K562 (cell line): ENCODE data around the gene HTR2A. TPM values are rescaled to one million over a fixed set of nuclear protein-coding genes. Genes with fewer than 3 reads are reported as not detected.

Experiments used
- ATAC-seq: fragments of 200-7000 bp; cut with Tn5 transposase; 3 replicates; pipeline ENCODE4 v1.9.1; 2020; ENCODE audit warnings: moderate library complexity
- BruUV-seq: library from RNA; stranded (reverse); fragments of 400-500 nt; replicated peaks from 2 replicates; lab custom pipeline; 2021; lab: Mats Ljungman, UMichigan
- CTCF ChIA-PET: fragments of 300-600 bp; formaldehyde crosslinking; extraction: SDS; loops from one replicate; lab custom pipeline; 2021; ENCODE audit warnings: low intra/inter-chr PET ratio; lab: Yijun Ruan, JAX
- POLR2A ChIA-PET: fragments of 300-600, 350-650 bp; sonication (Branson Sonifier 250); formaldehyde crosslinking; extraction: SDS; loops from one replicate; lab custom pipeline; 2021; ENCODE audit warnings: antibody characterized with exemption, inconsistent platforms; lab: Yijun Ruan, JAX
- DNase-seq, 4 experiments: peaks; one replicate each; pipeline versions ENCODE4 v3.0.0 to v3.0.0-alpha.2; 2011 to 2018; ENCODE audit warnings: low spot score in 3 of 4, mixed read lengths in 3 of 4; ENCODE audit errors: extremely low read depth in 1 of 4
- FAIRE-seq: peaks from 2 replicates; lab custom pipeline; 2011; peaks lifted over from hg19 to GRCh38; lab: Jason Lieb, UNC
- H2AFZ ChIP-seq: 2 replicates; pipeline ENCODE4 v1.6.0; 2011; ENCODE audit warnings: low read depth, low read length, control low read depth, inconsistent platforms
- H3K27ac ChIP-seq: fragments of 200-600 bp; 3 replicates; pipeline ENCODE4 v1.8.0; 2011; ENCODE audit warnings: low read depth, mild to moderate bottlenecking, control low read depth, inconsistent platforms, low read length, moderate library complexity, mixed read lengths; ENCODE audit errors: extremely low read depth
- H3K27me3 ChIP-seq, 2 experiments: fragments of 300-600 bp in 1 of 2; 2 replicates in 1 of 2; 3 replicates in 1 of 2; pipeline versions ENCODE4 v1.6.0 to v1.8.0; 2011; ENCODE audit warnings: inconsistent platforms in 2 of 2, low read length in 2 of 2, mild to moderate bottlenecking in 1 of 2, mixed read lengths in 1 of 2, moderate library complexity in 1 of 2; ENCODE audit not compliant: control insufficient read depth in 2 of 2, insufficient read depth in 2 of 2
- H3K36me3 ChIP-seq: fragments of 300-600 bp; 3 replicates; pipeline ENCODE4 v1.8.0; 2011; ENCODE audit warnings: mild to moderate bottlenecking, low read length, inconsistent platforms; ENCODE audit not compliant: control insufficient read depth, insufficient read depth
- H3K4me1 ChIP-seq, 2 experiments: fragments of 200-600 bp in 1 of 2; replicated peaks in 1 of 2; 2 replicates in 1 of 2; 3 replicates in 1 of 2; pipeline versions ENCODE4 v1.5.1 to v1.8.0; 2011; ENCODE audit warnings: inconsistent platforms in 2 of 2, low read length in 2 of 2, mild to moderate bottlenecking in 1 of 2, mixed read lengths in 1 of 2, moderate library complexity in 1 of 2; ENCODE audit not compliant: control insufficient read depth in 2 of 2, insufficient read depth in 2 of 2
- H3K4me2 ChIP-seq: 2 replicates; pipeline ENCODE4 v1.6.1; 2011; ENCODE audit warnings: low read length, control low read depth, inconsistent platforms, mixed read lengths; ENCODE audit not compliant: insufficient read depth
- H3K4me3 ChIP-seq: fragments of 200-600 bp; sonication (generic), shearing (Covaris generic); 2 replicates; pipeline ENCODE4 v1.5.1; 2016; ENCODE audit warnings: control low read depth, inconsistent platforms
- H3K79me2 ChIP-seq: fragments of 200-600 bp; 3 replicates; pipeline ENCODE4 v1.8.0; 2011; ENCODE audit warnings: low read length, inconsistent platforms; ENCODE audit not compliant: control insufficient read depth, insufficient read depth
- H3K9ac ChIP-seq, 2 experiments: 2 replicates each; pipeline versions ENCODE4 v1.6.0 to v1.6.1; 2011; ENCODE audit warnings: low read depth in 2 of 2, low read length in 2 of 2, control low read depth in 1 of 2, inconsistent platforms in 1 of 2, mild to moderate bottlenecking in 1 of 2, mixed read lengths in 1 of 2; ENCODE audit not compliant: insufficient read depth in 1 of 2
- H3K9me1 ChIP-seq: one replicate; pipeline ENCODE4 v1.6.0; 2011; ENCODE audit warnings: inconsistent platforms, mild to moderate bottlenecking, low read length, moderate library complexity; ENCODE audit not compliant: control insufficient read depth, insufficient read depth
- H3K9me3 ChIP-seq: replicated peaks from 2 replicates; pipeline ENCODE4 v1.5.1; 2011; ENCODE audit warnings: low read depth, low read length, inconsistent platforms; ENCODE audit not compliant: control insufficient read depth, insufficient read depth
- H4K20me1 ChIP-seq: replicated peaks from 2 replicates; pipeline ENCODE4 v1.6.1; 2011; ENCODE audit warnings: low read length, inconsistent platforms, mixed read lengths; ENCODE audit not compliant: control insufficient read depth, insufficient read depth
- HMGN3 ChIP-seq: IDR thresholded peaks from 2 replicates; pipeline ENCODE4 v1.6.1; 2011; ENCODE audit warnings: borderline replicate concordance, low read depth, mild to moderate bottlenecking, mixed read lengths, low read length; ENCODE audit not compliant: insufficient read length; ENCODE audit errors: extremely low read depth
- KDM1A ChIP-seq, 2 experiments: fragments of 450-650 bp; IDR thresholded peaks; 2 replicates each; pipeline ENCODE4 v1.6.1; 2016; ENCODE audit warnings: mild to moderate bottlenecking in 2 of 2
- LCOR ChIP-seq: sonication (generic); formaldehyde crosslinking; IDR thresholded peaks from 2 replicates; pipeline ENCODE4 v1.8.0; 2022; ENCODE audit warnings: mild to moderate bottlenecking, missing genetic modification reagents
- PRPF4 ChIP-seq: fragments of 200-400 bp; formaldehyde crosslinking; IDR thresholded peaks from one replicate; pipeline ENCODE4 v1.6.1; 2017; ENCODE audit warnings: low read length, low read depth, mild to moderate bottlenecking; ENCODE audit not compliant: insufficient read depth, poor library complexity, severe bottlenecking
- RBM25 ChIP-seq: fragments of 200-400 bp; formaldehyde crosslinking; IDR thresholded peaks from 2 replicates; pipeline ENCODE4 v1.6.1; 2018; ENCODE audit warnings: low read length, low read depth, moderate library complexity; ENCODE audit not compliant: severe bottlenecking
- SAFB2 ChIP-seq: fragments of 200-400 bp; formaldehyde crosslinking; IDR thresholded peaks from 2 replicates; pipeline ENCODE4 v1.6.1; 2018; ENCODE audit warnings: borderline replicate concordance, low read length, low read depth, moderate library complexity; ENCODE audit not compliant: severe bottlenecking
- TBP ChIP-seq: optimal IDR thresholded peaks from 2 replicates; pipeline ENCODE3; 2011; ENCODE audit warnings: low read depth, low read length, improper control_type of control experiment
- WGBS: fragments of 100-300 bp; shearing (Covaris generic); methylation state at CpG from one replicate; pipeline ENCODE4 v1.1.6; 2016; ENCODE audit warnings: low coverage, mixed read lengths; ENCODE audit not compliant: insufficient coverage; ENCODE audit errors: missing lambda C conversion rate; 5-methylcytosine and 5-hydroxymethylcytosine counted together
- in situ Hi-C: fragments of 300-500 bp; cut with MboI; formaldehyde crosslinking; loops from 4 replicates; pipeline ENCODE4 v1.15.0; 2018; ENCODE audit warnings: inconsistent platforms, mixed read lengths
- intact Hi-C: fragments of 100-400 bp; cut with micrococcal nuclease; formaldehyde crosslinking; loops from 2 replicates; pipeline ENCODE4 v1.14.2; 2022
- polyA plus RNA-seq, 8 experiments: library from polyadenylated mRNA; depleted of rRNA in 4 of 8; stranded (reverse) in 5 of 8; unstranded in 3 of 8; fragments of >200 nt; fragmentation: Nextera tagmentation in 2 of 8; fragmentation: Illumina TruSeq in 1 of 8; extraction: Ambion mirVana in 2 of 8; extraction: Trizol in 1 of 8; gene quantifications; 2 replicates each; pipeline versions ENCODE4 v1.2.1 to v1.2.3, GENCODE V29; 2011 to 2014; ENCODE audit warnings: inconsistent platforms in 1 of 8, missing spikeins in 1 of 8
- total RNA-seq, 7 experiments: library from RNA; depleted of rRNA in 6 of 7; stranded (reverse); fragments of >200 nt in 6 of 7; fragmentation: Illumina TruSeq in 2 of 7; extraction: Trizol in 2 of 7; gene quantifications; 2 replicates each; pipeline versions ENCODE4 v1.2.1 to v1.2.3, GENCODE V29; 2011 to 2021; ENCODE audit warnings: low replicate concordance in 1 of 7
- TF ChIP-seq, protein P1 (sequence below): fragments of 450-650 bp; IDR thresholded peaks from 2 replicates; pipeline ENCODE4 v1.6.1; 2017; ENCODE audit warnings: antibody characterized with exemption, mild to moderate bottlenecking
- TF ChIP-seq, protein P2 (sequence below): fragments of 250-450 bp; sonication (Bioruptor Pico); IDR thresholded peaks from 2 replicates; pipeline ENCODE4 v1.4.0; 2020; ENCODE audit warnings: mild to moderate bottlenecking

Gene HTR2A
- total and polyA plus RNA-seq, 9 of the 15 experiments (the other 6 are each of a cell fraction or from before 2014, with no cell fraction given): not detected

DNA sequence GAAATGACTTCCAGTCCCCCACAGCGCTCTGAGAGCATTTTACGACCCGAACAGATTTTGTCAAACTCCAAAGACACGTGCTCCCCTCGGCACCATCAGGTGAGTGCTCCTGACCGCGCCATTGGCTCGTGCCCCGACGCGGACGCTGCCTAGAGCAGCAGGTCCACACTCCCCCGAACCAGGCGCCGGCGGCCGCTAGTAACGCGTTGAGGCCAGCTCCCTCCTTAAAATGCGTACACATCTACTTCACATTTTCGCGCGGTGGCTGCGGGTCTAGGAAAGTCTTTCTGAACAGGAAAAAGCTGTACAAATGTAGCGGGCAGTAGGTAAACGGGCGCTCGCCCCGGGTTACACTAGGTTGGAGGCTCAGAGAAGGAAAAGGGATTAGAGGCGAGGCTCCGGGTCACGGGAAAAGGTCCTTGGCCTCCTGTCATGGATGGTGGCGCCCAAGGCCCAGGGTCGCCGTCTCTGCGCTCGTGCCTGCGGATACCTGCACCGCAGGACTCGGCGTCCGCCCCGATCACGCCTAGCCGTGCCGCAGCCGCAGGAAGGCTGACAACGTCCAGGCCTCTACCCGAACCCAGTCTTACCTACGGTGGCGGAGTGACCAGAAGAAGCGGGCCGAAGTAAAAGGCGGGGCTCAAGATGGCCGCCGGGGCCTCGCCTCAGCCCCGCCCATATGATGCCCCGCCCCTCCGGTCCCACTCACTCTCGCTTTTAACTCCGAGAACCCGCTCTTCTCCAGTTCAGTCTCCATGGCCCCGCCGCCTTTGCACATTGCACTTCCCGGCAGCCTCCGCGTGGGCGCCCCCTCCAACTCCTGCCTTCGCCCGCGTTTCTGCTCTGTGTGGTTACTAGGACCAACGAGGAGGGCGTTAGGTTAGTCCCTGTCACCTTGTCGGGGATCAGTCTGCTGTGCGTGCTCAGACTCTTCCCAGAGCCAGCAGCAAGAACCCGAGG lies 100.1 kb downstream of the HTR2A start, which contains the start of gene ESD (continued):
- TF ChIP-seq PRPF4 (no peak), LCOR (peak; percentile 53; the same call in 1 of the 2 replicates)

DNA sequence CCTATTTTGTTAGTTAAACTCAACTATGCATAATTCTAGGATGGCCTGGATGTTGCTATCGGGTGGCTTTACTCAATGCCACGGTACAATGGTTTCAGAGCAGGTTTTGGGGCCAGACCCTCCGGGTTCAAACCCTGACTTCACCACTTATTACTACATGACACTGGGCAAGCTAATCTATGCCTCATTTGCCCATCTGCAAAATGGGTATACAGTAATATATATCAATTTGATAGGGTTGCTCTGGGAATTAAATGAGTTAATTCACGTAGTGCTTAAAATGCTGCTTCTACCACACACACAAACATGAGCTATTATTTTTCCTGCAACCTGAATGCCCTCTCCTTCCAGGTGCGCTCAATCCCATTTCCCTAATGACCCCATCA lies 100.7 kb downstream of the HTR2A start:
- Histone ChIP-seq H3K4me1 (peaks cover 13 to 20% of the 10 kb centered on the region in 2 experiments; a peak in 4 of 5 replicates), H3K79me2 (peaks cover 44% of the 10 kb centered on the region), H3K4me3 (peak overlapping the region; percentile 71), H3K9ac (peak overlapping the region; percentile 91 to 99), H3K27ac (peak overlapping the region; percentile 93), H3K27me3 (no peaks in the 10 kb centered on the region), H2AFZ (peak overlapping the region; percentile 99), H3K4me2 (peak overlapping the region; percentile 85), H4K20me1 (no peaks in the 10 kb centered on the region), H3K36me3 (peaks cover 24% of the 10 kb centered on the region), H3K9me1 (no peaks in the 10 kb centered on the region), H3K9me3 (no peaks in the 10 kb centered on the region)
- ChIA-PET POLR2A (interaction anchor here (0.9 kb wide), 2 partner anchors 14 to 23 kb away, joined by 3 read pairs; no protein-coding TSS in a partner anchor), CTCF (no interaction called here)
- WGBS: 6% methylated on average over 5 of the region's 5 CpGs
- FAIRE-seq (no peak), DNase-seq (peak in 1 of 4 experiments; percentile 3), ATAC-seq (no peak)
- TF ChIP-seq HMGN3: no peak
- TF ChIP-seq, protein P1, sequence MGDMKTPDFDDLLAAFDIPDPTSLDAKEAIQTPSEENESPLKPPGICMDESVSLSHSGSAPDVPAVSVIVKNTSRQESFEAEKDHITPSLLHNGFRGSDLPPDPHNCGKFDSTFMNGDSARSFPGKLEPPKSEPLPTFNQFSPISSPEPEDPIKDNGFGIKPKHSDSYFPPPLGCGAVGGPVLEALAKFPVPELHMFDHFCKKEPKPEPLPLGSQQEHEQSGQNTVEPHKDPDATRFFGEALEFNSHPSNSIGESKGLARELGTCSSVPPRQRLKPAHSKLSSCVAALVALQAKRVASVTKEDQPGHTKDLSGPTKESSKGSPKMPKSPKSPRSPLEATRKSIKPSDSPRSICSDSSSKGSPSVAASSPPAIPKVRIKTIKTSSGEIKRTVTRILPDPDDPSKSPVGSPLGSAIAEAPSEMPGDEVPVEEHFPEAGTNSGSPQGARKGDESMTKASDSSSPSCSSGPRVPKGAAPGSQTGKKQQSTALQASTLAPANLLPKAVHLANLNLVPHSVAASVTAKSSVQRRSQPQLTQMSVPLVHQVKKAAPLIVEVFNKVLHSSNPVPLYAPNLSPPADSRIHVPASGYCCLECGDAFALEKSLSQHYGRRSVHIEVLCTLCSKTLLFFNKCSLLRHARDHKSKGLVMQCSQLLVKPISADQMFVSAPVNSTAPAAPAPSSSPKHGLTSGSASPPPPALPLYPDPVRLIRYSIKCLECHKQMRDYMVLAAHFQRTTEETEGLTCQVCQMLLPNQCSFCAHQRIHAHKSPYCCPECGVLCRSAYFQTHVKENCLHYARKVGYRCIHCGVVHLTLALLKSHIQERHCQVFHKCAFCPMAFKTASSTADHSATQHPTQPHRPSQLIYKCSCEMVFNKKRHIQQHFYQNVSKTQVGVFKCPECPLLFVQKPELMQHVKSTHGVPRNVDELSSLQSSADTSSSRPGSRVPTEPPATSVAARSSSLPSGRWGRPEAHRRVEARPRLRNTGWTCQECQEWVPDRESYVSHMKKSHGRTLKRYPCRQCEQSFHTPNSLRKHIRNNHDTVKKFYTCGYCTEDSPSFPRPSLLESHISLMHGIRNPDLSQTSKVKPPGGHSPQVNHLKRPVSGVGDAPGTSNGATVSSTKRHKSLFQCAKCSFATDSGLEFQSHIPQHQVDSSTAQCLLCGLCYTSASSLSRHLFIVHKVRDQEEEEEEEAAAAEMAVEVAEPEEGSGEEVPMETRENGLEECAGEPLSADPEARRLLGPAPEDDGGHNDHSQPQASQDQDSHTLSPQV: 0 out of 2 replicates have a peak, but pooled peaks have one; percentile 29
- TF ChIP-seq, protein P2, sequence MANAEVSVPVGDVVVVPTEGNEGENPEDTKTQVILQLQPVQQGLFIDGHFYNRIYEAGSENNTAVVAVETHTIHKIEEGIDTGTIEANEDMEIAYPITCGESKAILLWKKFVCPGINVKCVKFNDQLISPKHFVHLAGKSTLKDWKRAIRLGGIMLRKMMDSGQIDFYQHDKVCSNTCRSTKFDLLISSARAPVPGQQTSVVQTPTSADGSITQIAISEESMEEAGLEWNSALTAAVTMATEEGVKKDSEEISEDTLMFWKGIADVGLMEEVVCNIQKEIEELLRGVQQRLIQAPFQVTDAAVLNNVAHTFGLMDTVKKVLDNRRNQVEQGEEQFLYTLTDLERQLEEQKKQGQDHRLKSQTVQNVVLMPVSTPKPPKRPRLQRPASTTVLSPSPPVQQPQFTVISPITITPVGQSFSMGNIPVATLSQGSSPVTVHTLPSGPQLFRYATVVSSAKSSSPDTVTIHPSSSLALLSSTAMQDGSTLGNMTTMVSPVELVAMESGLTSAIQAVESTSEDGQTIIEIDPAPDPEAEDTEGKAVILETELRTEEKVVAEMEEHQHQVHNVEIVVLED (CRISPR knock-in tag): no peak
- peak; percentile 61 for TF ChIP-seq RBM25
- TF ChIP-seq SAFB2: no peak
- peak; percentile 48 for TF ChIP-seq TBP
- peak in 1 of 2 experiments; percentile 14; a peak in 1 of 4 replicates for TF ChIP-seq KDM1A (IDR thresholded peaks at IDR 0.05)
- in situ Hi-C loops (no loop called here), intact Hi-C loops (no loop called here)
- BruUV-seq: no TSS peak
